ENCODE data around the gene FNBP1.

Gene FNBP1

GRCh38 chr9:129875181-129875611 lies 167.8 kb downstream of the FNBP1 start:
- DNase-seq (ENCODE audit: low spot score) = no peak

DNA sequence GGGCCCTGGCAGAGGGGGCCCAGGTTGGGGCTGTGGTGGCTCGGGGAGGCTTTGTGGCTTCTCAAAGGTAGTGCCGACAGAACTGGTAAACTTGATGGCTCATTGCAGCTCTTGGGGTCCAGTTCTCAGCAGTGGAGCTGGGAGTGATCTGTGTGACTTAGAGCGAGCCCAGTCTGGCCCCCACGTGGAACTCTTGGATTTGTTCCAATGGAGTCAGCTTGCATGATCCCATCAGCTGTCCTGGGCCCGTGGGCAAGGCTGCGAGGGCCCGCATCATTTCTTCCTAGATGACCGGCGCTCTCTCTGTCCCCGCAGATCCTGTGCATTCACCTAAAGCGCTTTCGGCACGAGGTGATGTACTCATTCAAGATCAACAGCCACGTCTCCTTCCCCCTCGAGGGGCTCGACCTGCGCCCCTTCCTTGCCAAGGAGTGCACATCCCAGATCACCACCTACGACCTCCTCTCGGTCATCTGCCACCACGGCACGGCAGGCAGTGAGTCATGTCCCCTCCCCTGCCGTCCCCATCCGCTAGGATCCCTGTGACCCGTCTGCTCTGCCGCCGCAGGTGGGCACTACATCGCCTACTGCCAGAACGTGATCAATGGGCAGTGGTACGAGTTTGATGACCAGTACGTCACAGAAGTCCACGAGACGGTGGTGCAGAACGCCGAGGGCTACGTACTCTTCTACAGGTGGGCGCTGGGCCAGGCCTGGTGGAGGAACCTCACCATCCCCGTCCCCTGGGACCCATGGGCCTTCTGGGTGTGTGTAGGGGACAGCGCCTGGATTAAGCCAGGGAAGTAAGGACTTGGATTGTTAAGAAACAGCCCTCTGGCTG lies 168.5 kb downstream of the FNBP1 start:
- DNase-seq (ENCODE audit: low spot score) = no peak

GRCh38 chr9:129873563-129874190 lies 169.3 kb downstream of the FNBP1 start:
- no peak for DNase-seq (ENCODE audit: low spot score)

DNA sequence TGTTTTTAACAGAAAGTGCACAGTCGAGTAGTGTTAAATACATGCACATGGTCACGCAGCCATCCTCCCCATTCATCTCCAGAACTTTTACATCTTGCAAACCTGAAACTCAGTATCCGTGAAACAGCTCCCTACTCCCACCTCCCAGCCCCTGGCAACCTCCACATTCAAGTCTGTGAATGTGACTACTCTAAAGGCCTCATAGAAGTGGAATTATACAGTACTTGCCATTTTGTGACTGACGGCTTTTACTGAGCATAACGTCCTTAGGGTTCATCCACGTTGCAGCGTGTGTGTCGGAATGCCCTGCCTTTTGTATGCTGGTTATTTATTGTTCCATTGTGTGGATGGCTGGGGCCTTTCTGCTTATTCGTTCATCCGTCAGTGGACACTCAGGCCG lies 171.9 kb downstream of the FNBP1 start:
- no peak for DNase-seq (ENCODE audit: low spot score)

DNA sequence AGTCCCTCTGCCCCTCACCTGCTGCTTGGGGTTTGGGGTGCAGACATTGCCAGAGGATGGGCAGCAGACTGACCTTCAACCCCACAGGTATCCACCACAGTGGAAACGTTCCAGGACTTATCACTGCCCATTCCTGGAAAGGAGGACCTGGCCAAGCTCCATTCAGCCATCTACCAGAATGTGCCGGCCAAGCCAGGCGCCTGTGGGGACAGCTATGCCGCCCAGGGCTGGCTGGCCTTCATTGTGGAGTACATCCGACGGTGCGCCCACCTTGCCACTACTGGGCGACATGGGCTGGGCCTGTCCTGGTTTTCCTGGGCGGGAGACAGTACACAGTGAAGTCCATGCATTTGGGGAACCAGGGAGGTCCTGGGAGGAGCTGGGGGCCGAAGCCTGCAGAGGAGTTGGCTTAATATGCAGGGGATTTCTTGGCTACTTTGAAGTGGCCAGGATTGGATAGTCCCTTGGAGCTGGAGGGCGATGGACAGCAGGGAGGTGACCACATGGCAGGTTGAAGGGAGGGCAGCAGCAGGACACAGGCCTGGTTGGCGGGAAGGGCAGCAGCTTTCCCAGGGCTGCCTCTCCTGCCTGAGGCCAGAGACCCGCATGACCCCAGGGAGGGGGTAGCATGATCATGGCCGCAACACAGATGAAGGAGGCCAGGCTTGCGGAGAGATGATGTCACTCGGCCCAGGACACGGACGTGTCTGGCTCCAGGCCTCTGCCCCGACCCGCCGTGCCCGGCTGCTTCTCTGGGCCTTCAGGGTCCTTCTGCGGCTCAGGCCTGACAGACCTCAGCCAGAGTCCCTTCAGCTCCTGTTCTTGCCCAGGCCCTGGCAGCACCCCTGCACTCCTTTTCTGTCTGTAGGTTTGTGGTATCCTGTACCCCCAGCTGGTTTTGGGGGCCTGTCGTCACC lies 173.1 kb downstream of the FNBP1 start:
- no peak for DNase-seq (ENCODE audit: low spot score)

GRCh38 chr9:129868872-129869486 lies 174.0 kb downstream of the FNBP1 start:
- DNase-seq (ENCODE audit: low spot score) = no peak

DNA sequence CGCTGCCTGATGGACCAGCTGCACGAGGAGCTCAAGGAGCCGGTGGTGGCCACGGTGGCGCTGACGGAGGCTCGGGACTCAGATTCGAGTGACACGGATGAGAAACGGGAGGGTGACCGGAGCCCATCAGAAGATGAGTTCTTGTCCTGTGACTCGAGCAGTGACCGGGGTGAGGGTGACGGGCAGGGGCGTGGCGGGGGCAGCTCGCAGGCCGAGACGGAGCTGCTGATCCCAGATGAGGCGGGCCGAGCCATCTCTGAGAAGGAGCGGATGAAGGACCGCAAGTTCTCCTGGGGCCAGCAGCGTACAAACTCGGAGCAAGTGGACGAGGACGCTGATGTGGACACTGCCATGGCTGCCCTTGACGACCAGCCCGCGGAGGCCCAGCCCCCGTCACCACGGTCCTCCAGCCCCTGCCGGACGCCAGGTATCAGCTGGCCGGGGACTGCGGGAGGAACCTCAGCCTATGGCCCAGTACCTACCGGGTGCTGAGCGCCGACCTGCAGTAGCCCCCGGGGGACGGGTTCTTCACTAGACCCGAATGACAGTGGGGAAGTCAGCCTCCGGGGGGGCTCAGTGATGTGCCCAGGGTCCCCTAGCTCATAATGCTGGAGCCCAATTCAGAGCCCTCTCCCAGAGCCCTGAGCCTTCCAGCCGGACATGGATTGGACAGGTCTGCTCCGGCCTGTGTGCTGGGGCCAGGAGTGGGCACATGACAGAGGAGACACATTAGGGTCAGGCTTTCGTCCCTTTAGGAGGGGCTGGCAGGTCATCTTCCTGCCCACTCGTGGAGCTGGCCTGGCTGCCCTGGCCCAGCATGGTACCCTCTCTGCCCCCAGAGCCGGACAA lies 174.7 kb downstream of the FNBP1 start:
- no peak for DNase-seq (ENCODE audit: low spot score)

GRCh38 chr9:129867136-129868022 lies 175.6 kb downstream of the FNBP1 start:
- no peak for DNase-seq (ENCODE audit: low spot score)

GRCh38 chr9:129866394-129867135 lies 176.4 kb downstream of the FNBP1 start:
- DNase-seq (ENCODE audit: low spot score) = no peak

DNA sequence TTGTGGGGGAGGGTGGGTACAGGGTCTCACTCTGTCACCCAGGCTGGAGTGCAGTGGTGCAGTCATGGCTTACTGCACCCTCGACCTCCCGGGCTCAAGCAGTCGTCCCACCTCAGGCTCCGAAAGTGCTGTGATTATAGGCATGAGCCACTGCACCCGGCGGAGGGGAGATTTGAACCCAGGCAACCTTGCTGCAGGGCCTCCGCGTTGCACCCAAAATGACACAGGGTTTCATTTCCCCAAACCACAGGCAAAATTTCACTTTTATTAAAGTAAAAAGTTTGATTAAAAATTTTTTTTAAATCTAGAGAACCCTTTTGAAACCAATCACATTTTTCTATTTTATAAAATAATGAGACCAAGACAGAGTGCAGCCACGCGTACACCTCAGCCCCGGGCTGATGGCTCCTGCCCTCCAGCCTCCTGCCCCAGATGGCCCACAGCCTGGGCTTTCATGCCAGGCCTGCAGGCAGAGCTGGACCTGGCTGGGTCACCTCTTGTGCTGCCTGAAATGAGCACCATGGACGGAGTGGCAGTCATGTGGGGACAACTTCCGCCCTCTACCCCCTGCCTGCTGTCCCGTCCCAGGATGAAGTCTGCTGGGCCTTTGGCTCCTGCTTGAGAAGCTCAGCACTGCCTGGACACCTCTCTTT lies 177.2 kb downstream of the FNBP1 start:
- DNase-seq (ENCODE audit: low spot score) = no peak

- no peak for DNase-seq (ENCODE audit: low spot score)
Measured at GRCh38 chr9:129864991-129865647, 177.9 kb downstream of the FNBP1 start.

DNA sequence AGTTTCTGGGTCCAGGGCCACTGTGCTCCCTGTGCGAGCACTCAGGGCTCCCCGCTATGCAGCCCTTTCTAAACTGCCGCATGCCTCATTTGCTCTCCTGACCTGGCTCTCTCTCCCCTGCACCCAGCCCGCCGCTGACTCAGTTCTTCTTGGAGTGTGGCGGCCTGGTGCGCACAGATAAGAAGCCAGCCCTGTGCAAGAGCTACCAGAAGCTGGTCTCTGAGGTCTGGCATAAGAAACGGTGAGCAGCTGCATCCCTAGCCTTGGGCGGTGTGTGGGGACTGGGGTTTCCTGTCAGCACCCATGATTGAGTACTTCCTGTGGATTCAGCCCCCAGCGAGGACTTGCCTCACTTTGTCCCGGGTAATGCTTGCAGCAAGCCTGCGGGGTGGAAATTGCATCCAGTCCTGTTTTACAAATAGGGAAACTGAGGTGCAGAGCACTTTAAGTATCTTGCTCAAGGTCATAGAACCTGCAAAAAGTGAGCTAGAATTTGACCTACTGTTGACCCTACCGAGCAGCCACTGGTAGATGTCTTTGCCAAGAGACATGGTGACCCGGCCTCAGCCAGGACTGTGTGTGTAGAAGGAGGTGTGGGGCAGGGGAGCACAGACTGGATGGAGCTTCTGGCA lies 179.8 kb downstream of the FNBP1 start:
- no peak for DNase-seq (ENCODE audit: low spot score)

DNA sequence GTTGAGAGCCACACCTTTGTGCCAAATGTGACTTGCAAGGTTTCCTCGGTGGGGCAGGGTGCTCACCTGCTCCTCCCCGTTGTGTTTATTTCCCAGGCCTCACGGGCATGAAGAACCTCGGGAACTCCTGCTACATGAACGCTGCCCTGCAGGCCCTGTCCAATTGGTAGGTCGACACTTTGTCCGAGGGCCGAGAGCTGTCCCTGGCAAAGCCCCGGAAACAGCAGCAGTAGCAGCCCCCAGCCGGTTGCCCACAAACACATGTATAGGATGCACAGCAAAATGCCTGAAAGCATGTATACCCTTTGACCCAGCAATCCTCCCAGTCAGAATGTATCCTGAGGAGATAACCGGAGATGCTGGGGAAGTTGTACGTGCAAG lies 181.6 kb downstream of the FNBP1 start:
- DNase-seq (ENCODE audit: low spot score) = no peak

DNA sequence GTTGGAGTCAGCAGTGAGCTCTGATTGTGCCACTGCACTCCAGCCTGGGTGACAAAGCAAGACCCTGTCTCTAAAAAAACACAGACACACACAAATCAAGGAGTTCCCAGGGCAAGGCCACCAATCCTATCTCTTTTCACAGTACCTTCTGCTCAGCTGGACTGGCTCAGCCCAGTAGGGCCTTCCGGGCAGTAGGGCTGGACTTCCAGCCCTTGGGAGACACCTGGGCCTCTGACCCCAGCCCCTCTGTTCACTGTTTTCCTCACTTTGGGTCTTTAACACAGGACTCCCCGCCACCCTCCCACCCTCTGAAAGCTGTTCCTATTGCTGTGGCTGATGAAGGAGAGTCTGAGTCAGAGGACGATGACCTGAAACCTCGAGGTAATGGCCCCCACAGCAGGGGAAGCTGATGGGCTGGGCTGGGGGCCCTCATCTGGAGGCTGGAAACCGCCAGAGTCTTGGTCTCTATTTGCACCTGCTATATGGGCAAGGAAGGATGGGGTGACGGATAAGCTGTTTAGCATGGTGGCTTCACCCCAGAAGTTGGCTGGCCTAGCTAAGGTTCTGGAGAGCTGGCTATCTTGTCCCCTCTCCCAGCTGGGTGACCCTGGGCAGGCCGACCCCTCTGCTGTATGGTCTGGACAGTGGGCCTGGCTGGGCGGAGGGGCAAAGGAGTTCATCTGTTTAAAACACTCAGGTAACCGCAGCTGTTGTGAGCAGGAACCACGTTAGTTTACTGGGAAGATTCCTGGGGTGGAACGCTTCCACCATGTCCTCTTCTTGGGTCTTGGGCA lies 182.1 kb downstream of the FNBP1 start:
- no peak for DNase-seq (ENCODE audit: low spot score)

GRCh38 chr9:129858167-129858962 lies 184.6 kb downstream of the FNBP1 start:
- no peak for DNase-seq (ENCODE audit: low spot score)

GRCh38 chr9:129857207-129857606 lies 185.8 kb downstream of the FNBP1 start:
- no peak for DNase-seq (ENCODE audit: low spot score)
